ENCODE measurements around the gene LRBA. TPM values are rescaled to one million over a fixed set of nuclear protein-coding genes. Genes with fewer than 3 reads are reported as not detected.

LRBA gene
- total and polyA plus RNA-seq, 3 donors from 2014 or later: 24.6 to 61.1 (median 60.8) TPM

- H3K9me3 ChIP-seq: no peaks in the 10 kb centered on the region
- H3K27ac ChIP-seq: no peak overlapping the region
- H3K36me3 ChIP-seq (ENCODE audit: low read depth, missing control alignments): no peaks in the 10 kb centered on the region
- H3K27me3 ChIP-seq: no peaks in the 10 kb centered on the region
- intact Hi-C loops (cut with DNase I; ENCODE audit: low total_unique reads): no loop called here
- H3K4me3 ChIP-seq: no peak overlapping the region
- 88% methylated on average over 4 of the region's 4 CpGs for WGBS, 2 donors
- TF ChIP-seq CTCF (IDR thresholded peaks at IDR 0.05) (no peak), POLR2A (IDR thresholded peaks at IDR 0.05) (no peak)
- no peaks in the 10 kb centered on the region for H3K4me1 ChIP-seq
- no peak for DNase-seq
These were observed 423.2 kb downstream of the LRBA start for GRCh38 chr4:150591904-150592303.

GRCh38 chr4:150591406-150591805 lies 423.7 kb downstream of the LRBA start:
- TF ChIP-seq POLR2A (IDR thresholded peaks at IDR 0.05): no peak
- TF ChIP-seq CTCF (IDR thresholded peaks at IDR 0.05): no peak
- no peak overlapping the region for H3K27ac ChIP-seq

GRCh38 chr4:150590631-150591030 lies 424.5 kb downstream of the LRBA start:
- H3K4me1 ChIP-seq: no peaks in the 10 kb centered on the region
- intact Hi-C loops (cut with DNase I; ENCODE audit: low total_unique reads): no loop called here
- TF ChIP-seq CTCF (IDR thresholded peaks at IDR 0.05) (no peak), POLR2A (IDR thresholded peaks at IDR 0.05) (no peak)
- no peak for DNase-seq
- H3K27ac ChIP-seq: no peak overlapping the region
- no peaks in the 10 kb centered on the region for H3K9me3 ChIP-seq
- no peak overlapping the region for H3K4me3 ChIP-seq
- H3K27me3 ChIP-seq: no peaks in the 10 kb centered on the region
- no peaks in the 10 kb centered on the region for H3K36me3 ChIP-seq (ENCODE audit: low read depth, missing control alignments)
- WGBS, 2 donors: 91 to 96% methylated on average over 5 of the region's 5 CpGs

More at GRCh38 chr4:150591406-150591805, 423.7 kb downstream of the LRBA start:
- H3K4me3 ChIP-seq: no peak overlapping the region
- no peaks in the 10 kb centered on the region for H3K9me3 ChIP-seq
- no peaks in the 10 kb centered on the region for H3K27me3 ChIP-seq
- WGBS, 2 donors: 81% methylated on average over 5 of the region's 5 CpGs
- no peaks in the 10 kb centered on the region for H3K4me1 ChIP-seq
- no peaks in the 10 kb centered on the region for H3K36me3 ChIP-seq (ENCODE audit: low read depth, missing control alignments)
- intact Hi-C loops (cut with DNase I; ENCODE audit: low total_unique reads): no loop called here
- DNase-seq: no peak

GRCh38 chr4:150589157-150589556 lies 425.9 kb downstream of the LRBA start:
- Histone ChIP-seq H3K27ac (no peak overlapping the region), H3K4me1 (no peaks in the 10 kb centered on the region), H3K36me3 (ENCODE audit: low read depth, missing control alignments) (no peaks in the 10 kb centered on the region), H3K27me3 (no peaks in the 10 kb centered on the region), H3K9me3 (no peaks in the 10 kb centered on the region), H3K4me3 (no peak overlapping the region)
- DNase-seq: no peak
- TF ChIP-seq CTCF (IDR thresholded peaks at IDR 0.05) (no peak), POLR2A (IDR thresholded peaks at IDR 0.05) (no peak)
- 93 to 97% methylated on average over 2 of the region's 2 CpGs for WGBS, 2 donors
- intact Hi-C loops (cut with DNase I; ENCODE audit: low total_unique reads): no loop called here

- no peak overlapping the region for H3K27ac ChIP-seq
- H3K4me3 ChIP-seq: no peak overlapping the region
- H3K27me3 ChIP-seq: no peaks in the 10 kb centered on the region
- intact Hi-C loops (cut with DNase I; ENCODE audit: low total_unique reads): no loop called here
- 100% methylated on average over 1 of the region's 1 CpG for WGBS, 2 donors
- DNase-seq: no peak
- H3K4me1 ChIP-seq: no peaks in the 10 kb centered on the region
- no peaks in the 10 kb centered on the region for H3K36me3 ChIP-seq (ENCODE audit: low read depth, missing control alignments)
- no peaks in the 10 kb centered on the region for H3K9me3 ChIP-seq
- no peak for TF ChIP-seq CTCF (IDR thresholded peaks at IDR 0.05)
- no peak for TF ChIP-seq POLR2A (IDR thresholded peaks at IDR 0.05)
These were observed 426.8 kb downstream of the LRBA start for GRCh38 chr4:150588316-150588715.

Data from testis (tissue), 3 donors.